ENCODE measurements around the gene RSPH10B2.
"Not testable (repeated sequence)": the region's sequence is repeated elsewhere in the genome, so short reads cannot be mapped to it uniquely, and the experiment has no call there.

RSPH10B2 gene

DNA sequence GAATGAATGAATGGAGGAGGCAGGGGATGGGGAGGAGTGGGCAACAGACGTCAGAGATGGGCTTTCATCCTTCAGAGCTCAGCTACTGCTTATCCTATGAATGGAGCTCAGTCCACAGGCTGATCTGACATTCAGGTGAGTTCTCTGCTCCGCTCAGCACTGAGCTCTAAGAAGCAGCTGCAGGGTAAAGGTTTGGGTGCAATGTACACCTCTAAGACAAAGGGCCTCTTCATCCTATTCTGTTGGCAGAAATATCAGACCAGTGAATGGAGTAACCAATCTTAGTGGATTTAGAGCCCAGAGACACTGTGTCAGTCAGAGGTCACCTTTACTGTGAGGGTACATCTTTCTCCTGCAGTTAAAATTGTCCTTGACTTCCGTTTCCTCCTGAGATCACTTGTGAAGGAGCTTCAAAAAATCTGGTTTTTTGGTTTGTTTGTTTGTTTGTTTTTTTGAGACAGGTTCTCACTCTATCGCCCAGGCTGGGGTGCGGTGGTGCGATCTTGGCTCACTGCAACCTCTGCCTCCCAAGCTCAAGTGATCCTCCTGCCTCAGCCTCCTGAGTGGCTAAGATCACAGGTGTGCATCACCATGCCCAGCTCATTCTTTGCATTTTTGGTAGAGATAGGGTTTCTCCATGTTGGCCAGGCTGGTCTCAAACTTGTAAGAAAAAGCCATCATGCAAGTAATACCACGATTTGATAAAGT, 77.3 kb downstream of the RSPH10B2 start:
- no peak for DNase-seq (ENCODE audit: low read depth)
- H3K4me3 ChIP-seq (ENCODE audit: low read depth, low read length) = no peak overlapping the region
- TF ChIP-seq, protein P1, sequence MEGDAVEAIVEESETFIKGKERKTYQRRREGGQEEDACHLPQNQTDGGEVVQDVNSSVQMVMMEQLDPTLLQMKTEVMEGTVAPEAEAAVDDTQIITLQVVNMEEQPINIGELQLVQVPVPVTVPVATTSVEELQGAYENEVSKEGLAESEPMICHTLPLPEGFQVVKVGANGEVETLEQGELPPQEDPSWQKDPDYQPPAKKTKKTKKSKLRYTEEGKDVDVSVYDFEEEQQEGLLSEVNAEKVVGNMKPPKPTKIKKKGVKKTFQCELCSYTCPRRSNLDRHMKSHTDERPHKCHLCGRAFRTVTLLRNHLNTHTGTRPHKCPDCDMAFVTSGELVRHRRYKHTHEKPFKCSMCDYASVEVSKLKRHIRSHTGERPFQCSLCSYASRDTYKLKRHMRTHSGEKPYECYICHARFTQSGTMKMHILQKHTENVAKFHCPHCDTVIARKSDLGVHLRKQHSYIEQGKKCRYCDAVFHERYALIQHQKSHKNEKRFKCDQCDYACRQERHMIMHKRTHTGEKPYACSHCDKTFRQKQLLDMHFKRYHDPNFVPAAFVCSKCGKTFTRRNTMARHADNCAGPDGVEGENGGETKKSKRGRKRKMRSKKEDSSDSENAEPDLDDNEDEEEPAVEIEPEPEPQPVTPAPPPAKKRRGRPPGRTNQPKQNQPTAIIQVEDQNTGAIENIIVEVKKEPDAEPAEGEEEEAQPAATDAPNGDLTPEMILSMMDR (IDR thresholded peaks at IDR 0.05; ENCODE audit: low read depth, low read length, missing control alignments) = no peak

DNA sequence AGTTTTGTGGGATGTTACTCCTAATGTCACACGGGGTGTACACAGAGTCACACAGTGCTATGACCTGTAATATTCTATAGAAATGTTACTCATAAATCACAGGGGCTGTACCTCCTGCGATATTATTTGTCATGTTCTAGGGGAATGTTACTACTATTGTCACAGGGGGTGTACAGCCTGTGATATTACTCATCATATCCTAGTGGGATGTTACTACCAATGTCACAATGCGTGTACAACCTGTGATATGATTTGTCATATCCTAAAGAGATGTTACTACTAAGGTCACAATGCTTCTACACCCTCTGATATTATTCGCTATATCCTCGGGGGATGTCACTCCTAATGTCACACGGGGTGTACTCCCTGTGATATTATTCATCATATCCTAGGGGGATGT, 79.7 kb downstream of the RSPH10B2 start:
- no peak overlapping the region for H3K4me3 ChIP-seq (ENCODE audit: low read depth, low read length)
- TF ChIP-seq, protein P1 (IDR thresholded peaks at IDR 0.05; ENCODE audit: low read depth, low read length, missing control alignments) = no peak
- DNase-seq (ENCODE audit: low read depth) = no peak

- not testable (repeated sequence) for H3K4me3 ChIP-seq (ENCODE audit: low read depth, low read length); DNase-seq (ENCODE audit: low read depth)
Observed at GRCh38 chr7:6835521-6835920, 81.6 kb downstream of the RSPH10B2 start.

- not testable (repeated sequence) for DNase-seq (ENCODE audit: low read depth); H3K4me3 ChIP-seq (ENCODE audit: low read depth, low read length)
Observed at GRCh38 chr7:6837081-6837480, 83.2 kb downstream of the RSPH10B2 start.

GRCh38 chr7:6842278-6842921, 88.5 kb downstream of the RSPH10B2 start:
- not testable (repeated sequence) for DNase-seq (ENCODE audit: low read depth); H3K4me3 ChIP-seq (ENCODE audit: low read depth, low read length)

DNA sequence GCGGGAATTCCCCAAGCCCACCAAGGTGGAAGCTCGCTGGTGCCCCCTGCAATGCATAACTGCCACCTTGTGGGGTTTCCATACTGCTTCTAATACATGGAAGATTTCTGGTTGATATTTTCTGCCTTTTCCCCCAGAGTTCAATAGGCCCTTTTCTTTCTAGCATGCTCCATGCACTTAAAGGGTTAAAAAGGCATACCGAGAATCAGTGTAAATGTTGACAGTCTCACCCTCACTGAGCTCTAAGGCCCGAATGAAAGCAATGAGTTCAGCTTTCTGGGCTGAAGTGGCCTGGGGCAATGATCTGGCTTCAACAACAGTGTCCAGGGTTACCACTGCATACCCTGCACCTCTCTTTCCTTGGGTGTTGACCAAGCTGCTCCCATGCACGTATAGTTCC, 89.2 kb downstream of the RSPH10B2 start:
- DNase-seq (ENCODE audit: low read depth); H3K4me3 ChIP-seq (ENCODE audit: low read depth, low read length): not testable (repeated sequence)

DNA sequence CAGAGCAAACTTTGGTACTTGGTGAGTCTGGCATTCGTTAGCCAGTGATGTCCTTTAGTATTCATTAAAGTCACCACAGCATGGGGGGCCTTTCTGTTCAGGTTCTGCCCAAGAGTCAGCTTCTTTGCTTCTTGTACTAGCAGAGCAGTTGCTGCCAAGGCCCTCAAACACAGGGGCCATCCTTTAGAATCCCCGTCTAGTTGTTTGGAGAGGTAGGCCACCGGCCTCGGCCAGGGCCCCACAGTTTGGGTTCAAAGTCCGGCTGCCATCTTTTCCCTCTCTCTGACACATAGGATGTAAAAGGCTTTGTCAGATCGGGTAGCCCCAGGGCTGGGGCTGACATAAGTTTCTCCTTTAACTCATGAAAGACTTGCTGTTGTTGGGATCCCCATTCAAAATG, 89.8 kb downstream of the RSPH10B2 start:
- not testable (repeated sequence) for DNase-seq (ENCODE audit: low read depth); H3K4me3 ChIP-seq (ENCODE audit: low read depth, low read length)

DNA sequence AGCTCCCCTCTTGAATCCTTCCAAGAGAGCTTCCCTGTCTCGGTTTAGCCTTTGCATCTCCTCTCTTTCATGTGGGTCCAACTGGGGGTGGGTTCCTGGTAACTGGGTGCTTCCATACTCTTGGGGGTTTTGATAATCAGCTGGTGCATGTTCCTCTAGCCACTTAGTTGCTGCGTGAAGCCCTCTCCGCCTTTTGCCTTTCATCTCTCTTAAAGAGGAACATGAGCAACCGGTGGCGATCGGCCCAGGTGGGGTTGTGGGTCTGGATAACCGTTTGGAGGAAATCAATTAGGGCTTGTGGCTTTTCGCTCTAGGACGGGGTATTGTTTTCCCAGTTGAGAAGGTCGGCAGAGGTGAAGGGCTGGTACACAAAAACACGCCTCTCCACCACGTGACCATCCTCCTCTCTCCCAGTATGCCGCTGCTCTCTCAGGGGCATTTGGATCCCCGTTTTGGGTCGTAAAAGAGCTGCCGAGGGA, 92.1 kb downstream of the RSPH10B2 start:
- not testable (repeated sequence) for H3K4me3 ChIP-seq (ENCODE audit: low read depth, low read length); DNase-seq (ENCODE audit: low read depth)

DNA sequence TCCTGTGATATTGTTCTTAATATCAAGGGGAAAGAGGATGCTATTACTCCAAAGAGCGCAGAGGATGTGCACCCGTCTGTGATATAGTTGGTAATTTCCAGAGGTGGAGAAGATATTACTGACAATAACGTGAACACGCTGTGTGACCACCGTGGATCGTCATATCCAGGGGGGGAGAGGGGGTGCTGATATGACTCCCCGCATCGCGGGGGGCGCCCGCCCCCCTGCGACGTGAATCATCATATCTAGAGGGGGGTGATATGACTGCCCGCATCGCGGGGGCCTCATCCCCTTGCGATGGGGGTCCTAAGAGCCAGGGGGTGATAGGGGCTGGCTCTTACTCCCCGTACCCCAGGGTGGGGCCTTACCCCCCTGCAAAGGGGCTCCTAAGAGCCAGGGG, 93.8 kb downstream of the RSPH10B2 start:
- not testable (repeated sequence) for DNase-seq (ENCODE audit: low read depth); H3K4me3 ChIP-seq (ENCODE audit: low read depth, low read length)

Data from GM12864 (cell line).